Prostate gland (tissue), 2 donors: ENCODE measurements around the gene TSPAN14. TPM values are rescaled to one million over a fixed set of nuclear protein-coding genes. Genes with fewer than 3 reads are reported as not detected.

Source experiments
- DNase-seq: peaks from one replicate; pipeline ENCODE4 v3.0.0-alpha.2; 2019; ENCODE audit warnings: low spot score
- H3K27ac ChIP-seq, 2 donors: fragments of 200-600 bp; sonication (generic); 2 replicates each; pipeline ENCODE4 v1.5.1; 2017 to 2019
- H3K27me3 ChIP-seq: fragments of 200-600 bp; sonication (generic); replicated peaks from 2 replicates; pipeline ENCODE4 v1.5.1; 2019; ENCODE audit not compliant: insufficient read depth
- H3K36me3 ChIP-seq, 2 donors: fragments of 200-600 bp; sonication (generic); 1 replicate in 1 of 2; 2 replicates in 1 of 2; pipeline versions ENCODE4 v1.5.1 to v1.8.1; 2017 to 2019
- H3K4me1 ChIP-seq: fragments of 200-600 bp; sonication (generic); replicated peaks from 2 replicates; pipeline ENCODE4 v1.5.1; 2019
- H3K4me3 ChIP-seq, 2 donors: fragments of 200-600 bp; sonication (generic); 2 replicates each; pipeline ENCODE4 v1.5.1; 2017 to 2019
- H3K9me3 ChIP-seq: fragments of 200-600 bp; sonication (generic); 2 replicates; pipeline ENCODE4 v1.5.1; 2017
- CTCF ChIP-seq, 4 experiments: fragments of 200-600 bp in 2 of 4; fragments of 450-650 bp in 2 of 4; sonication (generic) in 2 of 4; IDR thresholded peaks; 1 replicate in 3 of 4; 2 replicates in 1 of 4; pipeline ENCODE4 v1.5.1; 2016 to 2019; ENCODE audit warnings: antibody characterized with exemption in 4 of 4, mild to moderate bottlenecking in 2 of 4, moderate library complexity in 2 of 4
- POLR2A ChIP-seq: fragments of 450-650 bp; IDR thresholded peaks from one replicate; pipeline ENCODE4 v1.6.1; 2016; ENCODE audit warnings: antibody characterized with exemption, mild to moderate bottlenecking
- POLR2AphosphoS5 ChIP-seq: sonication (generic); formaldehyde crosslinking; IDR thresholded peaks from one replicate; pipeline ENCODE4 v1.6.1; 2017; ENCODE audit warnings: antibody characterized with exemption
- WGBS: methylation state at CpG from one replicate; pipeline ENCODE4 v1.1.5; 2018; 5-methylcytosine and 5-hydroxymethylcytosine counted together
- intact Hi-C: fragments of 100-400 bp; cut with DNase I; formaldehyde crosslinking; loops from one replicate; pipeline ENCODE4 v1.14.2; 2022
- total RNA-seq, 2 donors: library from RNA; depleted of rRNA; stranded (reverse); fragments of >200 nt; gene quantifications; one replicate each; pipeline ENCODE4 v1.1.0, GENCODE V29; 2016

The TSPAN14 gene
- total RNA-seq, 2 donors from 2014 or later = 69.8 to 103 TPM

GRCh38 chr10:80535671-80536360, 81.7 kb downstream of the TSPAN14 start:
- H3K9me3 ChIP-seq = no peaks in the 10 kb centered on the region
- no peaks in the 10 kb centered on the region for H3K4me1 ChIP-seq
- WGBS = 46% methylated on average over 49 of the region's 50 CpGs
- no peak for DNase-seq
- no peaks in the 10 kb centered on the region for H3K27me3 ChIP-seq
- intact Hi-C loops = no loop called here
- TF ChIP-seq POLR2AphosphoS5 (peak; percentile 17), CTCF (IDR thresholded peaks at IDR 0.05) (peak; percentile 8 to 62 (median 42)), POLR2A (no peak)
- H3K4me3 ChIP-seq = peak overlapping the region; percentile 31 to 32
- H3K36me3 ChIP-seq = no peaks in the 10 kb centered on the region
- peak overlapping the region in 1 of 2 donors; percentile 33 for H3K27ac ChIP-seq

- Histone ChIP-seq H3K27me3 (no peaks in the 10 kb centered on the region), H3K4me3 (peak overlapping the region; percentile 31 to 32), H3K27ac (peak overlapping the region in 1 of 2 donors; percentile 33), H3K4me1 (no peaks in the 10 kb centered on the region), H3K36me3 (no peaks in the 10 kb centered on the region), H3K9me3 (no peaks in the 10 kb centered on the region)
- intact Hi-C loops = no loop called here
- TF ChIP-seq POLR2A (no peak), POLR2AphosphoS5 (no peak), CTCF (IDR thresholded peaks at IDR 0.05) (no peak)
- DNase-seq = no peak
- WGBS = 84% methylated on average over 17 of the region's 17 CpGs
Measured at GRCh38 chr10:80536361-80536835, 82.3 kb downstream of the TSPAN14 start.

- Histone ChIP-seq H3K27ac (no peak overlapping the region), H3K4me1 (no peaks in the 10 kb centered on the region), H3K9me3 (no peaks in the 10 kb centered on the region), H3K27me3 (no peaks in the 10 kb centered on the region), H3K36me3 (no peaks in the 10 kb centered on the region), H3K4me3 (no peak overlapping the region)
- 76% methylated on average over 8 of the region's 8 CpGs for WGBS
- TF ChIP-seq CTCF (IDR thresholded peaks at IDR 0.05) (no peak), POLR2AphosphoS5 (no peak)
- intact Hi-C loops = no loop called here
- no peak for DNase-seq
Measured at GRCh38 chr10:80537086-80537735, 83.1 kb downstream of the TSPAN14 start.

GRCh38 chr10:80537736-80538480, 83.8 kb downstream of the TSPAN14 start, which contains the start of gene SH2D4B:
TSS of gene SH2D4B (plus strand) at chr10:80537902. CDS start at chr10:80538332, 430 bp downstream.
- H3K27ac ChIP-seq = no peak within 1 kb of the TSS
- no peaks in the 10 kb centered on the region for H3K27me3 ChIP-seq
- no peaks in the 10 kb centered on the region for H3K9me3 ChIP-seq
- DNase-seq = no peak
- H3K4me3 ChIP-seq = no peak within 1 kb of the TSS
- WGBS = 96% methylated on average over 18 of the region's 19 CpGs
- no peaks in the 10 kb centered on the region for H3K36me3 ChIP-seq
- TF ChIP-seq POLR2A (no peak), POLR2AphosphoS5 (no peak), CTCF (IDR thresholded peaks at IDR 0.05) (no peak)
- no peaks in the 10 kb centered on the region for H3K4me1 ChIP-seq
- intact Hi-C loops = no loop called here
